ENCODE results near the gene CHCHD2. TPM values are rescaled to one million over a fixed set of nuclear protein-coding genes. Genes with fewer than 3 reads are reported as not detected.
A peak's percentile ranks its signal among the peaks of the same experiment; 100 is the strongest.
"Not testable (repeated sequence)": the region's sequence is repeated elsewhere in the genome, so short reads cannot be mapped to it uniquely, and the experiment has no call there.

Gene CHCHD2
- total RNA-seq, 1 experiment from 2014 or later, result 510 TPM

GRCh38 chr7:56077681-56078080, 28.6 kb downstream of the CHCHD2 start:
- no peak for DNase-seq (ENCODE audit: low read depth, low spot score)
- H3K27ac ChIP-seq (ENCODE audit: low read depth, low read length), result no peak overlapping the region
- no peak for ATAC-seq
- BruUV-seq (replicated peaks), result no TSS peak
- intact Hi-C loops (cut with micrococcal nuclease), result no loop called here
- H3K9me2 ChIP-seq (ENCODE audit: insufficient read depth), result no peaks in the 10 kb centered on the region
- H3K79me2 ChIP-seq (ENCODE audit: insufficient read depth, low read length), result no peaks in the 10 kb centered on the region
- no peak overlapping the region for H3K4me3 ChIP-seq (replicated peaks in 1 of 2; ENCODE audit: low read depth in 1 of 2, low read length in 2 of 2)
- no peak overlapping the region for H3K4me2 ChIP-seq (ENCODE audit: low read length)
- H3K27me3 ChIP-seq (ENCODE audit: insufficient read depth, low read length), result no peaks in the 10 kb centered on the region
- H3K9ac ChIP-seq (ENCODE audit: low read length), result no peak overlapping the region
- RAD21 ChIA-PET (ENCODE audit: low non-redundant PET in 1 of 2, low total read pairs in 2 of 2, uncharacterized antibody in 2 of 2, unreplicated experiment in 2 of 2), result no interaction called here
- no peak overlapping the region for H2AFZ ChIP-seq (ENCODE audit: low read depth, low read length, poor library complexity, severe bottlenecking)
- peaks cover 16 to 27% of the 10 kb centered on the region in 2 experiments for H3K36me3 ChIP-seq (ENCODE audit: control insufficient read depth in 1 of 2, insufficient read depth in 2 of 2, low read length in 2 of 2)
- no peaks in the 10 kb centered on the region for H3K4me1 ChIP-seq (ENCODE audit: control insufficient read depth in 1 of 2, insufficient read depth in 2 of 2, low read length in 2 of 2)
- no peaks in the 10 kb centered on the region for H3K9me3 ChIP-seq (ENCODE audit: control insufficient read depth in 1 of 2, insufficient read depth in 1 of 2, low read depth in 1 of 2, low read length in 2 of 2)
- TF ChIP-seq FOSL1 (IDR thresholded peaks at IDR 0.05; ENCODE audit: low read depth), result no peak
- TF ChIP-seq ELF1 (IDR thresholded peaks at IDR 0.05; ENCODE audit: borderline replicate concordance, low read depth), result no peak
- TF ChIP-seq MAX (IDR thresholded peaks at IDR 0.05), result no peak
- TF ChIP-seq CBX3 (IDR thresholded peaks at IDR 0.05; ENCODE audit: low read depth), result no peak
- no peak for TF ChIP-seq ATF3 (IDR thresholded peaks at IDR 0.05)
- no peak for TF ChIP-seq EZH2 (IDR thresholded peaks at IDR 0.05)
- no peak for TF ChIP-seq POLR2AphosphoS5 (IDR thresholded peaks at IDR 0.05; ENCODE audit: low read depth, low read length)
- POLR2A ChIA-PET, result no interaction called here
- CTCF ChIA-PET, result no interaction called here
- no peaks in the 10 kb centered on the region for H4K20me1 ChIP-seq (ENCODE audit: insufficient read depth)

- CTCF ChIA-PET, result interaction anchor here (0.7 to 3.2 kb wide), 11 partner anchors 9 to 433 kb away, joined by 3 to 20 read pairs (median 4); partner anchors contain the start of genes CCT6A and PSPH
- Histone ChIP-seq H3K27me3 (ENCODE audit: insufficient read depth, low read length) (no peaks in the 10 kb centered on the region), H3K79me2 (ENCODE audit: insufficient read depth, low read length) (no peaks in the 10 kb centered on the region; the same call in 1 of the 2 replicates), H3K4me1 (ENCODE audit: control insufficient read depth in 1 of 2, insufficient read depth in 2 of 2, low read length in 2 of 2) (no peaks in the 10 kb centered on the region), H3K4me2 (ENCODE audit: low read length) (no peak overlapping the region), H3K9me3 (ENCODE audit: control insufficient read depth in 1 of 2, insufficient read depth in 1 of 2, low read depth in 1 of 2, low read length in 2 of 2) (no peaks in the 10 kb centered on the region), H3K9me2 (ENCODE audit: insufficient read depth) (no peaks in the 10 kb centered on the region), H3K9ac (ENCODE audit: low read length) (no peak overlapping the region), H3K4me3 (replicated peaks in 1 of 2; ENCODE audit: low read depth in 1 of 2, low read length in 2 of 2) (no peak overlapping the region), H3K36me3 (ENCODE audit: control insufficient read depth in 1 of 2, insufficient read depth in 2 of 2, low read length in 2 of 2) (peaks cover 10 to 27% of the 10 kb centered on the region in 2 experiments), H3K27ac (ENCODE audit: low read depth, low read length) (peak overlapping the region; percentile 42), H2AFZ (ENCODE audit: low read depth, low read length, poor library complexity, severe bottlenecking) (no peak overlapping the region), H4K20me1 (ENCODE audit: insufficient read depth) (no peaks in the 10 kb centered on the region)
- ATAC-seq, result peak; percentile 93
- intact Hi-C loops (cut with micrococcal nuclease), result loop anchor here (1.0 to 5.0 kb wide), 3 partner anchors 42 to 433 kb away; no protein-coding TSS in a partner anchor
- POLR2A ChIA-PET, result interaction anchor here (1.0 kb wide), 1 partner anchor 23 kb away, joined by 3 read pairs; the partner anchor contains the start of genes CCT6A and PSPH
- TF ChIP-seq RAD21 (IDR thresholded peaks at IDR 0.05; ENCODE audit: low read depth) (peak; percentile 92), CTCF (IDR thresholded peaks at IDR 0.05 in 2 of 3, conservative IDR thresholded peaks at IDR 0.05 in 1 of 3; ENCODE audit: borderline replicate concordance in 1 of 3, insufficient read depth in 1 of 3, low read depth in 2 of 3, low read length in 2 of 3) (peak; percentile 85 to 96 (median 88)), POLR2A (IDR thresholded peaks at IDR 0.05; ENCODE audit: borderline replicate concordance, extremely low read depth, insufficient read depth, insufficient read length) (no peak)
- DNase-seq (ENCODE audit: low read depth, low spot score), result no peak
- RAD21 ChIA-PET (ENCODE audit: low non-redundant PET in 1 of 2, low total read pairs in 2 of 2, uncharacterized antibody in 2 of 2, unreplicated experiment in 2 of 2), result interaction anchor here (0.6 to 1.1 kb wide), 2 partner anchors 10 to 433 kb away, joined by 3 to 4 read pairs; no protein-coding TSS in a partner anchor
- no TSS peak for BruUV-seq (replicated peaks)
Observed at GRCh38 chr7:56074371-56074791, 31.9 kb downstream of the CHCHD2 start.

- Histone ChIP-seq H3K4me1 (ENCODE audit: control insufficient read depth in 1 of 2, insufficient read depth in 2 of 2, low read length in 2 of 2) (peaks cover 22 to 33% of the 10 kb centered on the region in 2 experiments), H3K79me2 (ENCODE audit: insufficient read depth, low read length) (peaks cover 41% of the 10 kb centered on the region), H3K36me3 (ENCODE audit: control insufficient read depth in 1 of 2, insufficient read depth in 2 of 2, low read length in 2 of 2) (peaks cover 13 to 31% of the 10 kb centered on the region in 2 experiments)
- ChIA-PET CTCF (interaction anchor here (1.3 kb wide), 1 partner anchor 425 kb away, joined by 5 read pairs; no protein-coding TSS in a partner anchor), POLR2A (interaction anchor here (6.5 kb wide), 1 partner anchor 15 kb away, joined by 64 read pairs; the partner anchor contains the start of genes CCT6A and PSPH)
- H3K27me3 ChIP-seq (ENCODE audit: insufficient read depth, low read length); ATAC-seq; H2AFZ ChIP-seq (ENCODE audit: low read depth, low read length, poor library complexity, severe bottlenecking); intact Hi-C loops (cut with micrococcal nuclease); RAD21 ChIA-PET (ENCODE audit: low non-redundant PET in 1 of 2, low total read pairs in 2 of 2, uncharacterized antibody in 2 of 2, unreplicated experiment in 2 of 2); H3K9me3 ChIP-seq (ENCODE audit: control insufficient read depth in 1 of 2, insufficient read depth in 1 of 2, low read depth in 1 of 2, low read length in 2 of 2); H3K4me3 ChIP-seq (replicated peaks in 1 of 2; ENCODE audit: low read depth in 1 of 2, low read length in 2 of 2); H3K9me2 ChIP-seq (ENCODE audit: insufficient read depth); H3K9ac ChIP-seq (ENCODE audit: low read length); DNase-seq (ENCODE audit: low read depth, low spot score); H3K4me2 ChIP-seq (ENCODE audit: low read length); BruUV-seq (replicated peaks); H3K27ac ChIP-seq (ENCODE audit: low read depth, low read length); H4K20me1 ChIP-seq (ENCODE audit: insufficient read depth): not testable (repeated sequence)
Observed at GRCh38 chr7:56066376-56066775, 39.9 kb downstream of the CHCHD2 start.

All from HCT116 (cell line).